ENCODE measurements around the gene SECISBP2.

GRCh38 chr9:89380437-89381307, 62.4 kb downstream of the SECISBP2 start:
- no peak for TF ChIP-seq CTCF (IDR thresholded peaks at IDR 0.05; ENCODE audit: low read depth, low read length)
- no peak for TF ChIP-seq POLR2A (IDR thresholded peaks at IDR 0.05; ENCODE audit: extremely low read depth, insufficient read length)
- no peak for TF ChIP-seq MAX (IDR thresholded peaks at IDR 0.05; ENCODE audit: low read depth, low read length)

All from NB4 (cell line).